K562 (cell line): ENCODE results near the gene CREB3L4. TPM values are rescaled to one million over a fixed set of nuclear protein-coding genes. Genes with fewer than 3 reads are reported as not detected.

ENCODE experiments used
- BACH1 ChIP-seq: fragments of 200-800 bp; sonication (Bioruptor generic); IDR thresholded peaks from 2 replicates; pipeline ENCODE4 v1.6.1; 2016; ENCODE audit warnings: missing genetic modification characterization, missing compliant biosample characterization
- CBFB ChIP-seq: sonication (generic); formaldehyde crosslinking; IDR thresholded peaks from 2 replicates; pipeline ENCODE4 v1.4.0; 2020; ENCODE audit warnings: mild to moderate bottlenecking, missing genetic modification reagents
- CCNT2 ChIP-seq: IDR thresholded peaks from 2 replicates; pipeline ENCODE4 v1.6.1; 2011; ENCODE audit warnings: borderline replicate concordance, low read depth, mild to moderate bottlenecking, moderate library complexity, mixed read lengths, low read length; ENCODE audit not compliant: insufficient read length; ENCODE audit errors: extremely low read depth
- CREBBP ChIP-seq: IDR thresholded peaks from one replicate; pipeline ENCODE4 v1.6.1; 2012; ENCODE audit warnings: low read depth, mild to moderate bottlenecking, control low read depth, inconsistent platforms, low read length
- DPF2 ChIP-seq: fragments of 450-650 bp; IDR thresholded peaks from 2 replicates; pipeline ENCODE4 v1.6.1; 2016
- ELF1 ChIP-seq: fragments of 200-800 bp; sonication (Bioruptor generic); IDR thresholded peaks from 2 replicates; pipeline ENCODE4 v1.6.1; 2016; ENCODE audit warnings: missing genetic modification characterization, missing compliant biosample characterization
- MAFF ChIP-seq: IDR thresholded peaks from 2 replicates; pipeline ENCODE4 v1.6.1; 2012; ENCODE audit warnings: low read length, improper control_type of control experiment
- NCOA4 ChIP-seq: fragments of 450-650 bp; IDR thresholded peaks from 2 replicates; pipeline ENCODE4 v1.6.1; 2018; ENCODE audit warnings: mild to moderate bottlenecking; ENCODE audit not compliant: partially characterized antibody
- NEUROD1 ChIP-seq: fragments of 150-350 bp; IDR thresholded peaks from 2 replicates; pipeline ENCODE4 v1.6.1; 2014; ENCODE audit warnings: borderline replicate concordance, low read length, low read depth; ENCODE audit not compliant: partially characterized antibody
- POLR2A ChIP-seq: fragments of 450-650 bp; conservative IDR thresholded peaks from 2 replicates; pipeline ENCODE4 v1.6.1; 2016
- RERE ChIP-seq: sonication (generic); formaldehyde crosslinking; IDR thresholded peaks from 2 replicates; pipeline ENCODE4 v1.8.0; 2023; ENCODE audit warnings: missing genetic modification reagents, mild to moderate bottlenecking, borderline replicate concordance
- ZNF143 ChIP-seq: sonication (generic); formaldehyde crosslinking; IDR thresholded peaks from 2 replicates; pipeline ENCODE4 v1.9.0; 2022; ENCODE audit warnings: mild to moderate bottlenecking, missing genetic modification reagents
- ZNF282 ChIP-seq: sonication (generic); formaldehyde crosslinking; IDR thresholded peaks from 2 replicates; pipeline ENCODE4 v1.8.1; 2023; ENCODE audit warnings: missing genetic modification reagents
- ZNF76 ChIP-seq: fragments of 250-450 bp; sonication (Bioruptor Pico); IDR thresholded peaks from 2 replicates; pipeline ENCODE4 v1.4.0; 2020; ENCODE audit warnings: mild to moderate bottlenecking, moderate library complexity, borderline replicate concordance
- ZSCAN29 ChIP-seq: fragments of 450-650 bp; IDR thresholded peaks from 2 replicates; pipeline ENCODE4 v1.6.1; 2017
- polyA plus RNA-seq, 8 experiments: library from polyadenylated mRNA; depleted of rRNA in 4 of 8; stranded (reverse) in 5 of 8; unstranded in 3 of 8; fragments of >200 nt; fragmentation: Nextera tagmentation in 2 of 8; fragmentation: Illumina TruSeq in 1 of 8; extraction: Ambion mirVana in 2 of 8; extraction: Trizol in 1 of 8; gene quantifications; 2 replicates each; pipeline versions ENCODE4 v1.2.1 to v1.2.3, GENCODE V29; 2011 to 2014; ENCODE audit warnings: inconsistent platforms in 1 of 8, missing spikeins in 1 of 8
- total RNA-seq, 7 experiments: library from RNA; depleted of rRNA in 6 of 7; stranded (reverse); fragments of >200 nt in 6 of 7; fragmentation: Illumina TruSeq in 2 of 7; extraction: Trizol in 2 of 7; gene quantifications; 2 replicates each; pipeline versions ENCODE4 v1.2.1 to v1.2.3, GENCODE V29; 2011 to 2021; ENCODE audit warnings: low replicate concordance in 1 of 7
- TF ChIP-seq, protein P1 (sequence below): fragments of 250-450 bp; sonication (Bioruptor Pico); IDR thresholded peaks from 2 replicates; pipeline ENCODE4 v1.5.0; 2021; ENCODE audit warnings: mild to moderate bottlenecking, moderate library complexity
- TF ChIP-seq, protein P2 (sequence below): fragments of 250-450 bp; sonication (Bioruptor Pico); IDR thresholded peaks from 2 replicates; pipeline ENCODE4 v1.4.0; 2020; ENCODE audit warnings: borderline replicate concordance

Gene CREB3L4
- total and polyA plus RNA-seq, 9 of the 15 experiments (the other 6 are each of a cell fraction or from before 2014, with no cell fraction given) = 9.9 to 18.6 (median 13.9) TPM

DNA sequence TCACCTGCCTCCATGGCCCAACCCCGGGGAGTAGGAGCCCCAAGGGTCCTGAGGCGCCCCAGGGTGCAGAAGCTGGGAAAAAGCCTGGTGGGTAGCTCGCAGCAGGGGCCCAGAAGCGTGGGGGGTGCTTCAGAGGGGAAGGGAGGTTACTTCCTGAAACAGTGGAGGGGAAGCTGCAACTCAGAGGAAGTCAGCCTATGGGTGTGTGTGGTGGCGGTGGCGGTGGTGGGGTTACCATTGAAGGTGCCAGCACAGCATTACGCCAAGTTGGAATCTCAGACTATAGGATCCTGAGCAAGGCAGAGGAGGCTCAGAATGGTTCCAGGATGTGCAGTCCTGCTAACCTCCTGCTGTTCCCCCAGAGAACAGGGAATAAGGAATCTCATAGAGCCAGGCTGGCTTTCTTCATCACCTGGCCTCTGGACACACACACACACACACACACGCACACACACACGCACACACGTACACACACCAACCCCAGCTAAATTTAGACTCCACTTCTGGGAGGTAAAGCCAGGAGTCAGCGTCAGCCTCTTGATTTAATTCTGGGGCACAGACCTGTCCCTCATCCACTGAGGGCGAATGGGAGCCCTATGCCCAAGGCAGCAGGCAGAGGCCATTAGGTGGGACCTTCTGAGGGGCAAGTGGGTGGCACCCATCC lies 22.4 kb upstream of the CREB3L4 start (continued):
- no peak for TF ChIP-seq RERE (CRISPR knock-in tag)
- TF ChIP-seq POLR2A = no peak
- no peak for TF ChIP-seq NEUROD1
- TF ChIP-seq, protein P1, sequence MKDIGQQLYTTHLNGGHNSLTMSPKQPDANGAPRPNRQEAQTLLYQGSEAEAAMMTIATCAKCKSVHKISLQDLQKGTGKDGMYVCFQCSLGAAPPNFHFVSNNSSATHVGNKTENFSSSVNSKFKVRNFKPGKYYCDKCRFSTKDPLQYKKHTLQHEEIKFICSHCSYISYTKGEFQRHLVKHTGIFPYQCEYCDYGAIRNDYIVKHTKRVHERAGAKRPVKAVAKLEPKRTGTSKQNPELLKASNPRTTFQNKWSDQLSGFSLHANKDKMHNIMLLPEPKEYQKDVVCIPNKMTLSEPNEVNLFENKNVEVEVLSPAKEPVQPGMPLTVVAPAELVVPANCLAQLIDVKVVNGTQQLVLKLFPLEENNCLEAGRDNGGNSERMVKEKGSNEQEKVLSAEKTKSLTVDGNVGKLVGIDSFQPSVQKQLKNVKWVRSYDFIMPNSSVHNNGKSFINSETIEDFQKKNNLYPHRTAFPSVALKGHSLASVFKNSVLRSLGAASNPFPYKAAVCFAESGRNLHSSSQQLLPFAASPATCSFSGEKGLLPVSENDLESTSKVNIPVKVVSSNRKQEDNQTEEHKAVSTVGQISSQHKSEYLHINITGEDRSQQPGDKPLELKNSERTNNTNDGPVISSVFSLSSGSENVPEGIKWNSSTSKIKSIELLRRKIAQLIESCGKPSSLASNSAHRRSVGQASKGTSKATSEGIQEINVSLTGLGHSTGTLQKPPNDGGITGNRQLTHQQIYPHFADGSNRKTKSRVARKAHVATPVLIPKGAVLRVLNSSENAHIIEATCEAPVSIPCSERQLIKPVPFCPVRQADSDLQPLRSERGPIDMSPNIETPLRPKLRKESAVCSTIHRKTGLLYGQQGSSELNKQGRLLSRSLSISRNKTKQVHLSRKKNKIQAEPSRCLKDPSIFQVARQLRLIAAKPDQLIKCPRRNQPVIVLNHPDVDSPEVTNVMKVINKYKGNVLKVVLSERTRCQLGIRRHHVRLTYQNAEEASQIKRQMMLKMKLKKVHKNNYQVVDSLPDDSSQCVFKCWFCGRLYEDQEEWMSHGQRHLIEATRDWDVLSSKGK (CRISPR knock-in tag) = no peak
- peak; percentile 70; the same call in 1 of the 2 replicates for TF ChIP-seq ELF1 (tag)
- TF ChIP-seq, protein P2, sequence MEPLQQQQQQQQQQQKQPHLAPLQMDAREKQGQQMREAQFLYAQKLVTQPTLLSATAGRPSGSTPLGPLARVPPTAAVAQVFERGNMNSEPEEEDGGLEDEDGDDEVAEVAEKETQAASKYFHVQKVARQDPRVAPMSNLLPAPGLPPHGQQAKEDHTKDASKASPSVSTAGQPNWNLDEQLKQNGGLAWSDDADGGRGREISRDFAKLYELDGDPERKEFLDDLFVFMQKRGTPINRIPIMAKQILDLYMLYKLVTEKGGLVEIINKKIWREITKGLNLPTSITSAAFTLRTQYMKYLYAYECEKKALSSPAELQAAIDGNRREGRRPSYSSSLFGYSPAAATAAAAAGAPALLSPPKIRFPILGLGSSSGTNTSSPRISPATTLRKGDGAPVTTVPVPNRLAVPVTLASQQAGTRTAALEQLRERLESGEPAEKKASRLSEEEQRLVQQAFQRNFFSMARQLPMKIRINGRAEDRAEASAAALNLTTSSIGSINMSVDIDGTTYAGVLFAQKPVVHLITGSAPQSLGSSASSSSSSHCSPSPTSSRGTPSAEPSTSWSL (CRISPR knock-in tag) = no peak
- TF ChIP-seq DPF2 = no peak
- no peak for TF ChIP-seq CREBBP
- TF ChIP-seq MAFF = no peak
- TF ChIP-seq BACH1 (tag) = no peak
- TF ChIP-seq NCOA4 = no peak
- no peak for TF ChIP-seq CCNT2
- TF ChIP-seq CBFB (CRISPR knock-in tag) = no peak
- TF ChIP-seq ZNF282 (CRISPR knock-in tag) = no peak
- TF ChIP-seq ZNF143 = no peak
- TF ChIP-seq ZSCAN29 = no peak
- TF ChIP-seq ZNF76 (CRISPR knock-in tag) = no peak
